ENCODE data around the gene PRCC.

GRCh38 chr1:156794506-156795373 is 27.4 kb downstream of the PRCC start:
- TF ChIP-seq SP1 (IDR thresholded peaks at IDR 0.05) = no peak
- no peak for TF ChIP-seq FOXK2 (IDR thresholded peaks at IDR 0.05)
- no peak for TF ChIP-seq ELF4 (IDR thresholded peaks at IDR 0.05)
- no peak for TF ChIP-seq FOXM1 (IDR thresholded peaks at IDR 0.05; ENCODE audit: borderline replicate concordance)
- no peak for TF ChIP-seq HDGF (IDR thresholded peaks at IDR 0.05; ENCODE audit: borderline replicate concordance)
- TF ChIP-seq NFRKB (IDR thresholded peaks at IDR 0.05) = no peak
- TF ChIP-seq TARDBP (IDR thresholded peaks at IDR 0.05) = no peak
- no peak for TF ChIP-seq SUZ12 (IDR thresholded peaks at IDR 0.05)
- no peak for TF ChIP-seq BHLHE40 (IDR thresholded peaks at IDR 0.05; ENCODE audit: borderline replicate concordance)
- TF ChIP-seq ZNF384 (IDR thresholded peaks at IDR 0.05) = no peak
- no peak for TF ChIP-seq FOXA1 (IDR thresholded peaks at IDR 0.05)
- no peak for TF ChIP-seq L3MBTL2 (conservative IDR thresholded peaks at IDR 0.05)
- TF ChIP-seq ARNT (IDR thresholded peaks at IDR 0.05) = no peak
